B cell (primary cell): Measurements from ENCODE around the gene CXXC5.

ENCODE experiments used
- CTCF ChIP-seq: fragments of 200-600 bp; IDR thresholded peaks from one replicate; pipeline ENCODE4 v1.8.0; 2022; ENCODE audit warnings: antibody characterized with exemption, mild to moderate bottlenecking
- EZH2 ChIP-seq: IDR thresholded peaks from 2 replicates; pipeline ENCODE4 v1.6.1; 2012; ENCODE audit warnings: borderline replicate concordance, low read depth, mild to moderate bottlenecking, moderate library complexity, low read length; ENCODE audit not compliant: insufficient read depth, poor library complexity, severe bottlenecking

- TF ChIP-seq CTCF (no peak), EZH2 (peak; percentile 82)
These were observed 48.9 kb downstream of the CXXC5 start for GRCh38 chr5:139696894-139697658.
